ENCODE data around the gene SH3GLB1.

The SH3GLB1 gene

GRCh38 chr1:86775395-86775794, 71.0 kb downstream of the SH3GLB1 start:
- no peak for DNase-seq (ENCODE audit: low spot score)
- TF ChIP-seq CTCF (IDR thresholded peaks at IDR 0.05; ENCODE audit: extremely low read depth, insufficient read depth, missing control alignments) = no peak
- in situ Hi-C loops (cut with MboI; ENCODE audit: low pct_unique_long_range_greater_than_20kb, low sequenced_read_pairs, unreplicated experiment) = no loop called here

GRCh38 chr1:86776108-86776507, 71.7 kb downstream of the SH3GLB1 start:
- in situ Hi-C loops (cut with MboI; ENCODE audit: low pct_unique_long_range_greater_than_20kb, low sequenced_read_pairs, unreplicated experiment) = no loop called here
- no peak for TF ChIP-seq CTCF (IDR thresholded peaks at IDR 0.05; ENCODE audit: extremely low read depth, insufficient read depth, missing control alignments)
- DNase-seq (ENCODE audit: low spot score) = no peak

GRCh38 chr1:86778569-86779239, 74.3 kb downstream of the SH3GLB1 start:
- no peak for TF ChIP-seq CTCF (IDR thresholded peaks at IDR 0.05; ENCODE audit: extremely low read depth, insufficient read depth, missing control alignments)
- in situ Hi-C loops (cut with MboI; ENCODE audit: low pct_unique_long_range_greater_than_20kb, low sequenced_read_pairs, unreplicated experiment) = no loop called here
- DNase-seq (ENCODE audit: low spot score) = no peak

GRCh38 chr1:86779308-86780191, 75.2 kb downstream of the SH3GLB1 start:
- no peak for DNase-seq (ENCODE audit: low spot score)
- in situ Hi-C loops (cut with MboI; ENCODE audit: low pct_unique_long_range_greater_than_20kb, low sequenced_read_pairs, unreplicated experiment) = no loop called here
- TF ChIP-seq CTCF (IDR thresholded peaks at IDR 0.05; ENCODE audit: extremely low read depth, insufficient read depth, missing control alignments) = no peak

GRCh38 chr1:86782482-86782881, 78.1 kb downstream of the SH3GLB1 start:
- TF ChIP-seq CTCF (IDR thresholded peaks at IDR 0.05; ENCODE audit: extremely low read depth, insufficient read depth, missing control alignments) = no peak
- in situ Hi-C loops (cut with MboI; ENCODE audit: low pct_unique_long_range_greater_than_20kb, low sequenced_read_pairs, unreplicated experiment) = no loop called here
- no peak for DNase-seq (ENCODE audit: low spot score)

GRCh38 chr1:86787621-86788020, 83.2 kb downstream of the SH3GLB1 start:
- TF ChIP-seq CTCF (IDR thresholded peaks at IDR 0.05; ENCODE audit: extremely low read depth, insufficient read depth, missing control alignments) = no peak
- no peak for DNase-seq (ENCODE audit: low spot score)
- in situ Hi-C loops (cut with MboI; ENCODE audit: low pct_unique_long_range_greater_than_20kb, low sequenced_read_pairs, unreplicated experiment) = no loop called here

Measured in GM13977 (cell line).